Lower lobe of right lung (tissue), 2 donors: ENCODE data around the gene DNAAF1. TPM values are rescaled to one million over a fixed set of nuclear protein-coding genes. Genes with fewer than 3 reads are reported as not detected.

ENCODE experiments used
- ATAC-seq, 2 donors: fragments of 200-7000 bp; cut with Tn5 transposase; one replicate each; pipeline ENCODE4 v1.9.1; 2020 to 2022; ENCODE audit warnings: mild to moderate bottlenecking in 2 of 2, moderate library complexity in 2 of 2
- DNase-seq: peaks from one replicate; pipeline ENCODE4 v3.0.0-alpha.2; 2020
- H3K27ac ChIP-seq: fragments of 200-600 bp; one replicate; pipeline ENCODE4 v1.8.0; 2022
- H3K27me3 ChIP-seq: fragments of 200-600 bp; one replicate; pipeline ENCODE4 v1.8.0; 2022; ENCODE audit warnings: low read depth
- H3K36me3 ChIP-seq: fragments of 200-600 bp; one replicate; pipeline ENCODE4 v1.8.0; 2022; ENCODE audit warnings: mild to moderate bottlenecking
- H3K4me1 ChIP-seq: fragments of 200-600 bp; one replicate; pipeline ENCODE4 v1.8.0; 2022
- H3K4me3 ChIP-seq: fragments of 200-600 bp; one replicate; pipeline ENCODE4 v1.8.0; 2022; ENCODE audit warnings: mild to moderate bottlenecking
- H3K9me3 ChIP-seq: fragments of 200-600 bp; one replicate; pipeline ENCODE4 v1.8.0; 2022
- CTCF ChIP-seq: fragments of 200-600 bp; IDR thresholded peaks from one replicate; pipeline ENCODE4 v1.8.0; 2022; ENCODE audit warnings: antibody characterized with exemption, mild to moderate bottlenecking
- intact Hi-C: fragments of 100-400 bp; cut with DNase I; formaldehyde crosslinking; loops from one replicate; pipeline ENCODE4 v1.11.0; 2022
- total RNA-seq: library from RNA; stranded (reverse); fragmentation: NEBNext Ultra II Directional; extraction: Animal tissue kit (Norgen Biotek cat#: 25700); gene quantifications from one replicate; pipeline ENCODE4 v1.2.1, GENCODE V29; 2021
- donor health status: DM: no; HTN: yes; CAD: no; lungs with severe emphysema.

Gene DNAAF1
- total RNA-seq, 1 donor from 2014 or later: 18.8 TPM

GRCh38 chr16:84119368-84119767 is 25.7 kb upstream of the DNAAF1 start:
- no peak overlapping the region for H3K27ac ChIP-seq
- DNase-seq (no peak), ATAC-seq (no peak)
- peaks cover 23% of the 10 kb centered on the region for H3K4me1 ChIP-seq
- intact Hi-C loops: no loop called here
- TF ChIP-seq CTCF: no peak
- no peaks in the 10 kb centered on the region for H3K9me3 ChIP-seq
- H3K27me3 ChIP-seq: no peaks in the 10 kb centered on the region
- H3K4me3 ChIP-seq: no peak overlapping the region
- H3K36me3 ChIP-seq: peaks cover 21% of the 10 kb centered on the region

GRCh38 chr16:84120023-84120422 is 25.1 kb upstream of the DNAAF1 start:
- Histone ChIP-seq H3K36me3 (peaks cover 22% of the 10 kb centered on the region), H3K4me1 (peaks cover 17% of the 10 kb centered on the region), H3K4me3 (no peak overlapping the region), H3K27ac (no peak overlapping the region), H3K9me3 (no peaks in the 10 kb centered on the region), H3K27me3 (no peaks in the 10 kb centered on the region)
- intact Hi-C loops: no loop called here
- ATAC-seq (no peak), DNase-seq (no peak)
- no peak for TF ChIP-seq CTCF

GRCh38 chr16:84121007-84121406 is 24.1 kb upstream of the DNAAF1 start:
- intact Hi-C loops: no loop called here
- no peak overlapping the region for H3K4me3 ChIP-seq
- H3K4me1 ChIP-seq: peaks cover 8% of the 10 kb centered on the region
- no peak overlapping the region for H3K27ac ChIP-seq
- ATAC-seq (no peak), DNase-seq (no peak)
- H3K36me3 ChIP-seq: peaks cover 22% of the 10 kb centered on the region
- no peaks in the 10 kb centered on the region for H3K27me3 ChIP-seq
- TF ChIP-seq CTCF: no peak
- no peaks in the 10 kb centered on the region for H3K9me3 ChIP-seq

- Histone ChIP-seq H3K4me3 (no peak overlapping the region), H3K27ac (no peak overlapping the region), H3K27me3 (no peaks in the 10 kb centered on the region), H3K4me1 (no peaks in the 10 kb centered on the region), H3K9me3 (no peaks in the 10 kb centered on the region), H3K36me3 (peaks cover 48% of the 10 kb centered on the region)
- ATAC-seq (no peak), DNase-seq (no peak)
- no peak for TF ChIP-seq CTCF
- intact Hi-C loops: no loop called here
These were observed 20.6 kb upstream of the DNAAF1 start for GRCh38 chr16:84124257-84125073.

GRCh38 chr16:84131117-84131516 is 14.0 kb upstream of the DNAAF1 start:
- no peaks in the 10 kb centered on the region for H3K4me1 ChIP-seq
- TF ChIP-seq CTCF: no peak
- H3K4me3 ChIP-seq: no peak overlapping the region
- intact Hi-C loops: no loop called here
- ATAC-seq (no peak), DNase-seq (no peak)
- no peaks in the 10 kb centered on the region for H3K27me3 ChIP-seq
- peaks cover 39% of the 10 kb centered on the region for H3K36me3 ChIP-seq
- H3K9me3 ChIP-seq: no peaks in the 10 kb centered on the region
- no peak overlapping the region for H3K27ac ChIP-seq
